Vagina (tissue), 2 donors: ENCODE measurements around the gene DPYD. TPM values are rescaled to one million over a fixed set of nuclear protein-coding genes. Genes with fewer than 3 reads are reported as not detected.
A peak's percentile ranks its signal among the peaks of the same experiment; 100 is the strongest.

ENCODE experiments used
- DNase-seq, 2 donors: peaks; one replicate each; pipeline ENCODE4 v3.0.0-alpha.2; 2017; ENCODE audit errors: extremely low spot score in 2 of 2
- H3K27ac ChIP-seq: fragments of 200-600 bp; sonication (generic); one replicate; pipeline ENCODE4 v1.5.1; 2019
- H3K27me3 ChIP-seq: fragments of 200-600 bp; sonication (generic); one replicate; pipeline ENCODE4 v1.5.1; 2019
- H3K36me3 ChIP-seq, 2 donors: fragments of 200-600 bp; sonication (generic); one replicate each; pipeline ENCODE4 v1.5.1; 2017 to 2019
- H3K4me1 ChIP-seq: fragments of 200-600 bp; sonication (generic); one replicate; pipeline ENCODE4 v1.5.1; 2019
- H3K4me3 ChIP-seq, 2 donors: fragments of 200-600 bp; sonication (generic); 1 replicate in 1 of 2; 2 replicates in 1 of 2; pipeline ENCODE4 v1.5.1; 2016 to 2019
- H3K9me3 ChIP-seq: fragments of 200-600 bp; sonication (generic); one replicate; pipeline ENCODE4 v1.5.1; 2019
- POLR2A ChIP-seq, 2 donors: fragments of 450-650 bp; IDR thresholded peaks; one replicate each; pipeline ENCODE4 v1.6.1; 2017; ENCODE audit warnings: antibody characterized with exemption in 2 of 2, mild to moderate bottlenecking in 2 of 2, moderate library complexity in 2 of 2
- POLR2AphosphoS5 ChIP-seq, 2 donors: sonication (generic); formaldehyde crosslinking; IDR thresholded peaks; one replicate each; pipeline ENCODE4 v1.9.0; 2017; ENCODE audit warnings: antibody characterized with exemption in 2 of 2, mild to moderate bottlenecking in 2 of 2, low read depth in 1 of 2; ENCODE audit not compliant: insufficient read depth in 1 of 2
- intact Hi-C: fragments of 100-400 bp; cut with DNase I; formaldehyde crosslinking; loops from one replicate; pipeline ENCODE4 v1.15.1; 2023
- total RNA-seq: library from RNA; depleted of rRNA; stranded (reverse); fragments of >200 nt; gene quantifications from one replicate; pipeline ENCODE4 v1.2.3, GENCODE V29; 2016
- TF ChIP-seq, protein P1 (sequence below), 3 experiments: fragments of 450-650 bp in 2 of 3; fragments of 200-600 bp in 1 of 3; sonication (generic) in 1 of 3; IDR thresholded peaks; one replicate each; pipeline ENCODE4 v1.5.1; 2017 to 2019; ENCODE audit warnings: antibody characterized with exemption in 3 of 3, mild to moderate bottlenecking in 2 of 3, moderate library complexity in 2 of 3

The DPYD gene
- total RNA-seq, 1 donor from 2014 or later: 45.7 TPM

DNA sequence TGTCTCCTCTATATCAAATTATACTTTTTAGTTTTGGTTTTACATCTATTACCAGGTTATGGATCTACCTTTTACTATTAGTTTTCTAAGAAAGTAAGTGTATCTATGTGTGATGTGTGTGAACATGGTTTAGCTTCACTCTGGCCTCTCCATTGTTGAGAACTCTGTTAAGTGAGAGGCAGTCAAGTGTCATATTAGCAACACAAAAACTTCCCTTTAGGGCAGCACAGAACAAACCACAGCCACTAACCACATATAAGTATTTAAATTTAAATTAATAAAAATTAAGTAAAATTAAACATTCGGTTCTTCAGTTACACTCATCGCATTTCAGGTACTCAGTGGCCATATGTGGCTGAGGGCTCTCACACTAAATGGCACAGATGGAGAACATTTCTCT is 96.6 kb downstream of the DPYD start:
- no peaks in the 10 kb centered on the region for H3K4me1 ChIP-seq
- TF ChIP-seq POLR2AphosphoS5 (IDR thresholded peaks at IDR 0.05; ENCODE audit: insufficient read depth in 1 of 2, low read depth in 1 of 2) (no peak), POLR2A (IDR thresholded peaks at IDR 0.05) (no peak)
- TF ChIP-seq, protein P1, sequence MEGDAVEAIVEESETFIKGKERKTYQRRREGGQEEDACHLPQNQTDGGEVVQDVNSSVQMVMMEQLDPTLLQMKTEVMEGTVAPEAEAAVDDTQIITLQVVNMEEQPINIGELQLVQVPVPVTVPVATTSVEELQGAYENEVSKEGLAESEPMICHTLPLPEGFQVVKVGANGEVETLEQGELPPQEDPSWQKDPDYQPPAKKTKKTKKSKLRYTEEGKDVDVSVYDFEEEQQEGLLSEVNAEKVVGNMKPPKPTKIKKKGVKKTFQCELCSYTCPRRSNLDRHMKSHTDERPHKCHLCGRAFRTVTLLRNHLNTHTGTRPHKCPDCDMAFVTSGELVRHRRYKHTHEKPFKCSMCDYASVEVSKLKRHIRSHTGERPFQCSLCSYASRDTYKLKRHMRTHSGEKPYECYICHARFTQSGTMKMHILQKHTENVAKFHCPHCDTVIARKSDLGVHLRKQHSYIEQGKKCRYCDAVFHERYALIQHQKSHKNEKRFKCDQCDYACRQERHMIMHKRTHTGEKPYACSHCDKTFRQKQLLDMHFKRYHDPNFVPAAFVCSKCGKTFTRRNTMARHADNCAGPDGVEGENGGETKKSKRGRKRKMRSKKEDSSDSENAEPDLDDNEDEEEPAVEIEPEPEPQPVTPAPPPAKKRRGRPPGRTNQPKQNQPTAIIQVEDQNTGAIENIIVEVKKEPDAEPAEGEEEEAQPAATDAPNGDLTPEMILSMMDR (IDR thresholded peaks at IDR 0.05): no peak
- no peak overlapping the region for H3K4me3 ChIP-seq
- intact Hi-C loops: no loop called here
- no peaks in the 10 kb centered on the region for H3K36me3 ChIP-seq
- no peak for DNase-seq
- no peaks in the 10 kb centered on the region for H3K9me3 ChIP-seq
- no peak overlapping the region for H3K27ac ChIP-seq
- H3K27me3 ChIP-seq: no peaks in the 10 kb centered on the region

DNA sequence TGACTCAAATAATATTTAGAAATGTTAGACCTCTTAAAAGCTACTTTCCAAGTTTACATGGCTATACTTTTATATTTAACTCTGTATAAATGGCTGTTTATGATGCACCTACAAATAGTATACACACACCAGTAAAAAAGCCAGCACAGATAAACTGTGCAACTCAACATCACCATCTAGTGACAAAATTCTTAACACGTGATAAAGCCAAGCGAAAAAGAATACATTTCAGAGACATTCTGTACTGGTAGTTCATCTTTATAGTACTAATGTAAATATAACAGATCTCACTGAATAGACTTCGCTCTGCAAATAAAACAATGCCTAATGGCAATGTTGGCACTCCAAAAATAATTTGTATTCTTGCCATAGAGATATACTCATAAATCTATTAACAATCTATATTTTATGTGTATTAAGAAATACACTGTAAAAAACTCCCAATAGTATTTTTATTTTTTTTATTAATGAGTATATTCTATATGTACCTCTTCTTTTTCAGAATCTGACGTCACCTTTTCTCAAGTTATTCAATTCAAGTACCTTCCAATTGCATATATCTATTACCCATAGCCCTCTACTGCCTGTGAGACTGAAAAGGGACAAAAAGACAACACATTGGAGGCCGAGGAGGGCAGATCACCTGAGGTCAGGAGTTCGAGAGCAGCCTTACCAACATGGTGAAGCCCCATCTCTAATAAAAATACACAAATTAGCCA is 100.2 kb downstream of the DPYD start:
- no peaks in the 10 kb centered on the region for H3K36me3 ChIP-seq
- H3K4me3 ChIP-seq: no peak overlapping the region
- no peak overlapping the region for H3K27ac ChIP-seq
- TF ChIP-seq, protein P1 (IDR thresholded peaks at IDR 0.05): peak in 2 of 3 experiments; percentile 5 to 37
- TF ChIP-seq POLR2AphosphoS5 (IDR thresholded peaks at IDR 0.05; ENCODE audit: insufficient read depth in 1 of 2, low read depth in 1 of 2) (no peak), POLR2A (IDR thresholded peaks at IDR 0.05) (no peak)
- no peaks in the 10 kb centered on the region for H3K27me3 ChIP-seq
- DNase-seq: no peak
- intact Hi-C loops: no loop called here
- H3K4me1 ChIP-seq: no peaks in the 10 kb centered on the region
- H3K9me3 ChIP-seq: no peaks in the 10 kb centered on the region

DNA sequence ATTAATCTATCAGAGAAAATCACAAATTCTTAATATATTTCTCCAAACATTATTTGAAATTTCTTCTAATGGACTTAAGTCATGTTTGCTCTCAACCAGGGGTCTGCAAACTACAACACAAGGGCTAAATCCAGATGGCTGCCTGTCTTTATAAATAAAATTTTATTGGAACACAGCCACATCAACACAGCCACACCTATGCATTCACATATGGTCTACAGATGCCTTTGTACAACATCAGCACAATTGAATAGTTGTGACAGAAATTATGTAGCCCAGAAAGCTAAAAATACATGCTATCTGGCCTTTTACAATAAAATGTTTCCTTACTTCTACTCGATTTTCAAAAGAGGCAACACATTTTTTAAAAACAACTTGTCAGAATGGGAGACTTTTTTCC is 103.9 kb downstream of the DPYD start:
- H3K36me3 ChIP-seq: no peaks in the 10 kb centered on the region
- intact Hi-C loops: no loop called here
- no peaks in the 10 kb centered on the region for H3K27me3 ChIP-seq
- H3K27ac ChIP-seq: no peak overlapping the region
- H3K4me3 ChIP-seq: no peak overlapping the region
- H3K9me3 ChIP-seq: no peaks in the 10 kb centered on the region
- no peaks in the 10 kb centered on the region for H3K4me1 ChIP-seq
- TF ChIP-seq POLR2A (IDR thresholded peaks at IDR 0.05) (no peak), POLR2AphosphoS5 (IDR thresholded peaks at IDR 0.05; ENCODE audit: insufficient read depth in 1 of 2, low read depth in 1 of 2) (no peak)
- TF ChIP-seq, protein P1 (IDR thresholded peaks at IDR 0.05): no peak
- no peak for DNase-seq

DNA sequence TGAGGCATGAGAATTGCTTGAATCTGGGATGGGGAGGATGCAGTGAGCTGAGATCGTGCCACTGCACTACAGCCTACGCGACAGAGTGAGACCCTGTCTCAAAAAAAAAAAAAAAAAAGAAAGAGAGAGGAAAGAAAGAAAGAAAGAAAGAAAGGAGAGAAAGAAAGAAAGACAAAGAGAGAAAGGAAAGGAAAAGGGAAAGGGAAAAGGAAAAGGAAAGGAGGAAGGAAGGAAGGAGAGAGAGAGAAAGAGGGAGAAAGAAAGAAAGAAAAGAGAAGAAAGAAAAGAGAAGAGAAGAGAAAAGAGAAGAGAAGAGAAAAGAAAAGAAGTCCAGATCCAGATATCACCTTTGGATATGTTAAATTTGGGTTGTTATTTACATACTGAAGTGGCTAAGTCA is 106.0 kb downstream of the DPYD start:
- Histone ChIP-seq H3K27me3 (no peaks in the 10 kb centered on the region), H3K9me3 (no peaks in the 10 kb centered on the region), H3K27ac (no peak overlapping the region), H3K36me3 (no peaks in the 10 kb centered on the region), H3K4me3 (no peak overlapping the region), H3K4me1 (no peaks in the 10 kb centered on the region)
- intact Hi-C loops: no loop called here
- DNase-seq: no peak
- TF ChIP-seq, protein P1 (IDR thresholded peaks at IDR 0.05): no peak
- TF ChIP-seq POLR2A (IDR thresholded peaks at IDR 0.05) (no peak), POLR2AphosphoS5 (IDR thresholded peaks at IDR 0.05; ENCODE audit: insufficient read depth in 1 of 2, low read depth in 1 of 2) (no peak)

DNA sequence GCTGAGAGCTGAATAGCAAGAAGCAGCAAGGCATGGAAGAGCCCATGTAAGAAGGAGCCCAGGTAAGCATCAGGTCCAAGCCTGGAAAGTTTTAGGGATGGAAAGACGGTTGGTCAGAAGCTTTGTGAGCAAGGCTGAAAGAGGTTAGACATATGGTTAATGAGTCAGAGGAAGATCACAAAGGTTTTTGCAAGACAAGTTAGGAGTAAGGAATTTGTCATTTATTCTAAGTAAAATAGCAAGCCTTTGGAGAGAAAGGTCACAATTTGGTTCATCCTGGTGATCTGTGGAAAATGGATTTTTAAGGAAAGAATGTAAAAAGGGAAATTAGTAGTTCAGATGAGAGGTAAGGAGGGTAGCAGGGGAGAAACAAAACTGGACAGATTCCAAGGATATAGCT is 106.7 kb downstream of the DPYD start:
- intact Hi-C loops: no loop called here
- TF ChIP-seq, protein P1 (IDR thresholded peaks at IDR 0.05): no peak
- TF ChIP-seq POLR2AphosphoS5 (IDR thresholded peaks at IDR 0.05; ENCODE audit: insufficient read depth in 1 of 2, low read depth in 1 of 2) (no peak), POLR2A (IDR thresholded peaks at IDR 0.05) (no peak)
- H3K27me3 ChIP-seq: no peaks in the 10 kb centered on the region

More for the DNA sequence above, 106.7 kb downstream of the DPYD start:
- no peak for DNase-seq
- Histone ChIP-seq H3K9me3 (no peaks in the 10 kb centered on the region), H3K4me1 (no peaks in the 10 kb centered on the region), H3K36me3 (no peaks in the 10 kb centered on the region), H3K4me3 (no peak overlapping the region), H3K27ac (no peak overlapping the region)
